Sigmoid colon (tissue), 4 donors: ENCODE measurements around the gene FGF3.

Experiments
- EP300 ChIP-seq, 4 donors: sonication (generic); formaldehyde crosslinking; IDR thresholded peaks; one replicate each; pipeline ENCODE4 v1.6.1; 2017; ENCODE audit warnings: antibody characterized with exemption in 4 of 4
- POLR2A ChIP-seq, 2 donors: fragments of 450-650 bp; IDR thresholded peaks; one replicate each; pipeline ENCODE4 v1.6.1; 2016; ENCODE audit warnings: antibody characterized with exemption in 2 of 2, mild to moderate bottlenecking in 2 of 2, moderate library complexity in 2 of 2
- POLR2AphosphoS5 ChIP-seq, 4 donors: sonication (generic); formaldehyde crosslinking; IDR thresholded peaks; one replicate each; pipeline ENCODE4 v1.6.1; 2017; ENCODE audit warnings: antibody characterized with exemption in 4 of 4
- TF ChIP-seq, protein P1 (sequence below), 4 experiments: fragments of 450-650 bp in 3 of 4; fragments of 200-600 bp in 1 of 4; IDR thresholded peaks; one replicate each; pipeline ENCODE4 v1.5.1; 2016 to 2019; ENCODE audit warnings: antibody characterized with exemption in 4 of 4, mild to moderate bottlenecking in 3 of 4, moderate library complexity in 2 of 4

DNA sequence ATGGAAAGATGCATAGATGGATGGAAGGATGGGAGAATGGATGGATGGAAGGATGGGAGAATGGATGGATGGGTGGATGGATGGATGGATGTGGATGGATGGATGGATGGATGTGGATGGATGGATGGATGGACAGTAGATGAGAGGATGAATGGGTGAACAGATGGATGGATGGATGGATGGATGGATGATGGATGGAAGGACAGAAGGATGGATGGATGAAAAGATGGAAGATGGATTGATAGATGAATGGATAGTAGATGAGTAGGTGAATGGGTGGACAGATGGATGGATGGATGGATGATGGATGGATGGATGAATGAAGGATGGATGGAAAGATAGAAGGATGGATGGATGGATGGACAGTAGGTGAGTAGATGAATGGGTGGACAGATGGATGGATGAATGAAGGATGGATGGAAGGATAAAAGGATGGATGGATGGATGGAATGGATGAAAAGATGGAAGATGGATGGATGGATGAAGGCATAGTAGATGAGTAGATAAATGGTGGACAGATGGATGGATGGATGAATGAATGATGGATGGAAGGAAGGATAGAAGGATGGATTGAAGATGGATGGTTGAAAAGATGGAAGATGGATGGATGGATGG lies 15.5 kb downstream of the FGF3 start:
- TF ChIP-seq, protein P1, sequence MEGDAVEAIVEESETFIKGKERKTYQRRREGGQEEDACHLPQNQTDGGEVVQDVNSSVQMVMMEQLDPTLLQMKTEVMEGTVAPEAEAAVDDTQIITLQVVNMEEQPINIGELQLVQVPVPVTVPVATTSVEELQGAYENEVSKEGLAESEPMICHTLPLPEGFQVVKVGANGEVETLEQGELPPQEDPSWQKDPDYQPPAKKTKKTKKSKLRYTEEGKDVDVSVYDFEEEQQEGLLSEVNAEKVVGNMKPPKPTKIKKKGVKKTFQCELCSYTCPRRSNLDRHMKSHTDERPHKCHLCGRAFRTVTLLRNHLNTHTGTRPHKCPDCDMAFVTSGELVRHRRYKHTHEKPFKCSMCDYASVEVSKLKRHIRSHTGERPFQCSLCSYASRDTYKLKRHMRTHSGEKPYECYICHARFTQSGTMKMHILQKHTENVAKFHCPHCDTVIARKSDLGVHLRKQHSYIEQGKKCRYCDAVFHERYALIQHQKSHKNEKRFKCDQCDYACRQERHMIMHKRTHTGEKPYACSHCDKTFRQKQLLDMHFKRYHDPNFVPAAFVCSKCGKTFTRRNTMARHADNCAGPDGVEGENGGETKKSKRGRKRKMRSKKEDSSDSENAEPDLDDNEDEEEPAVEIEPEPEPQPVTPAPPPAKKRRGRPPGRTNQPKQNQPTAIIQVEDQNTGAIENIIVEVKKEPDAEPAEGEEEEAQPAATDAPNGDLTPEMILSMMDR (IDR thresholded peaks at IDR 0.05): no peak
- TF ChIP-seq POLR2AphosphoS5 (IDR thresholded peaks at IDR 0.05): no peak
- no peak for TF ChIP-seq POLR2A (IDR thresholded peaks at IDR 0.05)
- TF ChIP-seq EP300 (IDR thresholded peaks at IDR 0.05): no peak
